Parathyroid adenoma (tissue), 2 donors: ENCODE data around the gene XRCC4.

Source experiments
- H2AFZ ChIP-seq: fragments of 300-600 bp; sonication (generic); one replicate; pipeline ENCODE4 v1.7.0; 2017; ENCODE audit warnings: antibody characterized with exemption, mild to moderate bottlenecking
- H3K27ac ChIP-seq: fragments of 300-600 bp; sonication (generic); one replicate; pipeline ENCODE4 v1.7.0; 2017
- H3K27me3 ChIP-seq: fragments of 300-600 bp; sonication (generic); one replicate; pipeline ENCODE4 v1.7.0; 2017; ENCODE audit warnings: low read length; ENCODE audit not compliant: control insufficient read depth, insufficient read depth
- H3K36me3 ChIP-seq: fragments of 300-600 bp; sonication (generic); one replicate; pipeline ENCODE4 v1.7.0; 2017; ENCODE audit warnings: low read length; ENCODE audit not compliant: control insufficient read depth, insufficient read depth
- H3K4me1 ChIP-seq: fragments of 300-600 bp; sonication (generic); one replicate; pipeline ENCODE4 v1.7.0; 2017; ENCODE audit warnings: control low read depth
- H3K4me2 ChIP-seq: fragments of 300-600 bp; sonication (generic); one replicate; pipeline ENCODE4 v1.7.0; 2017; ENCODE audit warnings: low read length
- H3K4me3 ChIP-seq: fragments of 300-600 bp; sonication (generic); one replicate; pipeline ENCODE4 v1.7.0; 2017; ENCODE audit warnings: low read depth, low read length
- H3K79me2 ChIP-seq: fragments of 300-600 bp; sonication (generic); one replicate; pipeline ENCODE4 v1.7.0; 2017; ENCODE audit warnings: control low read depth
- H3K9ac ChIP-seq: fragments of 300-600 bp; sonication (generic); one replicate; pipeline ENCODE4 v1.7.0; 2017; ENCODE audit warnings: mild to moderate bottlenecking
- H3K9me3 ChIP-seq: fragments of 300-600 bp; sonication (generic); one replicate; pipeline ENCODE4 v1.7.0; 2017; ENCODE audit warnings: low read length; ENCODE audit not compliant: control insufficient read depth
- CTCF ChIP-seq: fragments of 300-600 bp; sonication (generic); IDR thresholded peaks from one replicate; pipeline ENCODE4 v1.7.0; 2017; ENCODE audit warnings: antibody characterized with exemption, mild to moderate bottlenecking
- donor health status: primary hyperparathyroidism.

Gene XRCC4

GRCh38 chr5:83230511-83230910 lies 153.2 kb downstream of the XRCC4 start:
- no peak overlapping the region for H2AFZ ChIP-seq
- H3K9me3 ChIP-seq, result no peaks in the 10 kb centered on the region
- H3K4me2 ChIP-seq, result no peak overlapping the region
- no peak for TF ChIP-seq CTCF
- no peaks in the 10 kb centered on the region for H3K4me1 ChIP-seq
- no peak overlapping the region for H3K4me3 ChIP-seq
- no peaks in the 10 kb centered on the region for H3K36me3 ChIP-seq
- no peaks in the 10 kb centered on the region for H3K27me3 ChIP-seq
- H3K9ac ChIP-seq, result no peak overlapping the region
- H3K79me2 ChIP-seq, result no peaks in the 10 kb centered on the region
- H3K27ac ChIP-seq, result no peak overlapping the region

- no peak overlapping the region for H2AFZ ChIP-seq
- H3K27ac ChIP-seq, result no peak overlapping the region
- no peaks in the 10 kb centered on the region for H3K9me3 ChIP-seq
- H3K27me3 ChIP-seq, result no peaks in the 10 kb centered on the region
- H3K36me3 ChIP-seq, result no peaks in the 10 kb centered on the region
- no peak overlapping the region for H3K4me2 ChIP-seq
- no peak for TF ChIP-seq CTCF
- H3K4me1 ChIP-seq, result no peaks in the 10 kb centered on the region
- H3K79me2 ChIP-seq, result no peaks in the 10 kb centered on the region
- no peak overlapping the region for H3K9ac ChIP-seq
- no peak overlapping the region for H3K4me3 ChIP-seq
Observed at GRCh38 chr5:83244516-83244915, 167.2 kb downstream of the XRCC4 start.

- H3K27me3 ChIP-seq, result no peaks in the 10 kb centered on the region
- TF ChIP-seq CTCF, result no peak
Observed at GRCh38 chr5:83245037-83245436, 167.7 kb downstream of the XRCC4 start.

GRCh38 chr5:83246071-83246470 lies 168.7 kb downstream of the XRCC4 start:
- H3K79me2 ChIP-seq, result no peaks in the 10 kb centered on the region

More at GRCh38 chr5:83245037-83245436, 167.7 kb downstream of the XRCC4 start:
- Histone ChIP-seq H3K4me2 (no peak overlapping the region), H3K4me3 (no peak overlapping the region), H2AFZ (no peak overlapping the region), H3K4me1 (no peaks in the 10 kb centered on the region), H3K79me2 (no peaks in the 10 kb centered on the region), H3K27ac (no peak overlapping the region), H3K9ac (no peak overlapping the region), H3K36me3 (no peaks in the 10 kb centered on the region), H3K9me3 (no peaks in the 10 kb centered on the region)

More at GRCh38 chr5:83246071-83246470, 168.7 kb downstream of the XRCC4 start:
- H3K27me3 ChIP-seq, result no peaks in the 10 kb centered on the region
- TF ChIP-seq CTCF, result no peak
- H3K4me1 ChIP-seq, result no peaks in the 10 kb centered on the region
- H3K36me3 ChIP-seq, result no peaks in the 10 kb centered on the region
- H3K9ac ChIP-seq, result no peak overlapping the region
- no peak overlapping the region for H3K27ac ChIP-seq
- H2AFZ ChIP-seq, result no peak overlapping the region
- no peak overlapping the region for H3K4me2 ChIP-seq
- no peaks in the 10 kb centered on the region for H3K9me3 ChIP-seq
- no peak overlapping the region for H3K4me3 ChIP-seq
